Ishikawa (cell line): ENCODE results near the gene MRPL1.

ENCODE experiments used
- CEBPB ChIP-seq: IDR thresholded peaks from 2 replicates; pipeline ENCODE4 v1.6.1; 2012
- CREB1 ChIP-seq: IDR thresholded peaks from 2 replicates; pipeline ENCODE4 v1.6.1; 2012; ENCODE audit warnings: low read depth
- EGR1 ChIP-seq: IDR thresholded peaks from 2 replicates; pipeline ENCODE4 v1.6.1; 2012
- EP300 ChIP-seq: IDR thresholded peaks from 2 replicates; pipeline ENCODE4 v1.6.1; 2012; ENCODE audit warnings: borderline replicate concordance
- FOXM1 ChIP-seq: IDR thresholded peaks from 2 replicates; pipeline ENCODE4 v1.6.1; 2012; ENCODE audit warnings: low read depth, borderline replicate concordance
- MAX ChIP-seq: IDR thresholded peaks from 2 replicates; pipeline ENCODE4 v1.6.1; 2012
- RAD21 ChIP-seq: IDR thresholded peaks from 2 replicates; pipeline ENCODE4 v1.6.1; 2012; ENCODE audit warnings: low read depth
- TAF1 ChIP-seq: IDR thresholded peaks from 2 replicates; pipeline ENCODE4 v1.6.1; 2012; ENCODE audit warnings: low read depth, mild to moderate bottlenecking
- TCF12 ChIP-seq: IDR thresholded peaks from 2 replicates; pipeline ENCODE4 v1.6.1; 2012; ENCODE audit warnings: low read depth
- TEAD4 ChIP-seq: IDR thresholded peaks from 2 replicates; pipeline ENCODE4 v1.6.1; 2012
- USF1 ChIP-seq: IDR thresholded peaks from 2 replicates; pipeline ENCODE4 v1.6.1; 2012
- YY1 ChIP-seq: IDR thresholded peaks from 2 replicates; pipeline ENCODE4 v1.6.1; 2012; ENCODE audit warnings: low read depth
- ZBTB7A ChIP-seq: IDR thresholded peaks from 2 replicates; pipeline ENCODE4 v1.6.1; 2012; ENCODE audit warnings: low read depth
- TF ChIP-seq, protein P1 (sequence below): IDR thresholded peaks from 2 replicates; pipeline ENCODE4 v1.6.1; 2012; ENCODE audit warnings: low read depth, mild to moderate bottlenecking

MRPL1 gene

GRCh38 chr4:77989968-77990367 is 127.3 kb downstream of the MRPL1 start:
- TF ChIP-seq MAX (no peak), USF1 (peak; percentile 68), RAD21 (no peak), EP300 (no peak), TAF1 (no peak), TEAD4 (no peak), YY1 (no peak), CEBPB (no peak), EGR1 (no peak)

- TF ChIP-seq TEAD4: no peak
These were observed 127.8 kb downstream of the MRPL1 start for GRCh38 chr4:77990456-77990855.

- TF ChIP-seq ZBTB7A (no peak), FOXM1 (no peak), CREB1 (no peak), RAD21 (no peak)
- TF ChIP-seq, protein P1, sequence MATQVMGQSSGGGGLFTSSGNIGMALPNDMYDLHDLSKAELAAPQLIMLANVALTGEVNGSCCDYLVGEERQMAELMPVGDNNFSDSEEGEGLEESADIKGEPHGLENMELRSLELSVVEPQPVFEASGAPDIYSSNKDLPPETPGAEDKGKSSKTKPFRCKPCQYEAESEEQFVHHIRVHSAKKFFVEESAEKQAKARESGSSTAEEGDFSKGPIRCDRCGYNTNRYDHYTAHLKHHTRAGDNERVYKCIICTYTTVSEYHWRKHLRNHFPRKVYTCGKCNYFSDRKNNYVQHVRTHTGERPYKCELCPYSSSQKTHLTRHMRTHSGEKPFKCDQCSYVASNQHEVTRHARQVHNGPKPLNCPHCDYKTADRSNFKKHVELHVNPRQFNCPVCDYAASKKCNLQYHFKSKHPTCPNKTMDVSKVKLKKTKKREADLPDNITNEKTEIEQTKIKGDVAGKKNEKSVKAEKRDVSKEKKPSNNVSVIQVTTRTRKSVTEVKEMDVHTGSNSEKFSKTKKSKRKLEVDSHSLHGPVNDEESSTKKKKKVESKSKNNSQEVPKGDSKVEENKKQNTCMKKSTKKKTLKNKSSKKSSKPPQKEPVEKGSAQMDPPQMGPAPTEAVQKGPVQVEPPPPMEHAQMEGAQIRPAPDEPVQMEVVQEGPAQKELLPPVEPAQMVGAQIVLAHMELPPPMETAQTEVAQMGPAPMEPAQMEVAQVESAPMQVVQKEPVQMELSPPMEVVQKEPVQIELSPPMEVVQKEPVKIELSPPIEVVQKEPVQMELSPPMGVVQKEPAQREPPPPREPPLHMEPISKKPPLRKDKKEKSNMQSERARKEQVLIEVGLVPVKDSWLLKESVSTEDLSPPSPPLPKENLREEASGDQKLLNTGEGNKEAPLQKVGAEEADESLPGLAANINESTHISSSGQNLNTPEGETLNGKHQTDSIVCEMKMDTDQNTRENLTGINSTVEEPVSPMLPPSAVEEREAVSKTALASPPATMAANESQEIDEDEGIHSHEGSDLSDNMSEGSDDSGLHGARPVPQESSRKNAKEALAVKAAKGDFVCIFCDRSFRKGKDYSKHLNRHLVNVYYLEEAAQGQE: no peak
These were observed 128.3 kb downstream of the MRPL1 start for GRCh38 chr4:77990904-77991358.

GRCh38 chr4:77992581-77992980 is 130.0 kb downstream of the MRPL1 start:
- TF ChIP-seq MAX (no peak), EP300 (no peak), TEAD4 (no peak), FOXM1 (no peak), CEBPB (no peak), USF1 (no peak), ZBTB7A (no peak), EGR1 (no peak), CREB1 (no peak), TCF12 (no peak)
- TF ChIP-seq, protein P1: no peak

- TF ChIP-seq CEBPB (no peak), ZBTB7A (no peak), TEAD4 (peak; percentile 67), TAF1 (no peak), YY1 (no peak), RAD21 (peak; percentile 79)
- TF ChIP-seq, protein P1: no peak
These were observed 131.6 kb downstream of the MRPL1 start for GRCh38 chr4:77994194-77994721.

DNA sequence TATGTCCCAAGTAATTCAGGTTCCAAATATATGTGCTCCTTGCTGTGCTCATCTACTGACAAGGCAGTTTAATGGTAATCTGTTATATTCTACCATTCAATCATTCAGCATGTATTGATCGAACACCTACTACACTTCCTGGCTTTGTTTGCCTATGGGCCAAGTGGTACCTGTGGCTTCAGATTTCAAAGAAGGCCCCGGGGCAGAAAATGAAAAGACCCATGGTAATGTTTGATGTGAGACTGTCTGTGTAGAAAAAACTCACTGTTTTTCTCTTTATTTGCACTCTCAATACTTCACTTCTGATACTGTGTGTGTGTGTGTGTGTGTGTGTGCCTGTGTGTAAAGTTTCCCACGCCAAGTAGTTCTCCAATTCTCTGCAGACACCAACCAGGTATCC is 133.4 kb downstream of the MRPL1 start:
- TF ChIP-seq USF1 (no peak), TCF12 (no peak), RAD21 (no peak), EGR1 (no peak), TAF1 (no peak), FOXM1 (no peak)
